ENCODE measurements around the gene AFF1. TPM values are rescaled to one million over a fixed set of nuclear protein-coding genes. Genes with fewer than 3 reads are reported as not detected.
A peak's percentile ranks its signal among the peaks of the same experiment; 100 is the strongest.

AFF1 gene
- total RNA-seq, 1 experiment from 2014 or later = 93.4 TPM

- POLR2A ChIA-PET = no interaction called here
- H3K9me3 Mint-ChIP-seq = no peaks in the 10 kb centered on the region
- TF ChIP-seq KAT7 (CRISPR knock-in tag; IDR thresholded peaks at IDR 0.05; ENCODE audit: borderline replicate concordance) (no peak), ZNF281 (CRISPR knock-in tag; IDR thresholded peaks at IDR 0.05) (no peak), SMAD4 (CRISPR knock-in tag; IDR thresholded peaks at IDR 0.05) (no peak), NFE2L1 (CRISPR knock-in tag; IDR thresholded peaks at IDR 0.05) (no peak), SMAD3 (CRISPR knock-in tag; IDR thresholded peaks at IDR 0.05; ENCODE audit: borderline replicate concordance) (no peak), AR (CRISPR knock-in tag; IDR thresholded peaks at IDR 0.05) (no peak), RORB (CRISPR knock-in tag; IDR thresholded peaks at IDR 0.05) (no peak), GABPB1 (CRISPR knock-in tag; IDR thresholded peaks at IDR 0.05) (no peak), ZNF138 (CRISPR knock-in tag; conservative IDR thresholded peaks at IDR 0.05) (no peak), PREB (CRISPR knock-in tag; IDR thresholded peaks at IDR 0.05; ENCODE audit: borderline replicate concordance) (no peak)
- ATAC-seq (no peak), DNase-seq (ENCODE audit: low spot score) (no peak)
- H3K36me3 Mint-ChIP-seq = no peaks in the 10 kb centered on the region
- H3K4me3 Mint-ChIP-seq = no peak overlapping the region
- peaks cover 82% of the 10 kb centered on the region for H3K4me1 Mint-ChIP-seq
- peak overlapping the region; percentile 96 for H3K27ac Mint-ChIP-seq
- no peaks in the 10 kb centered on the region for H3K27me3 Mint-ChIP-seq (ENCODE audit: low read depth)
- CTCF ChIA-PET = no interaction called here
These were observed 83.0 kb downstream of the AFF1 start for GRCh38 chr4:87017580-87018342.

GRCh38 chr4:87018753-87019152 is 83.9 kb downstream of the AFF1 start:
- no peaks in the 10 kb centered on the region for H3K27me3 Mint-ChIP-seq (ENCODE audit: low read depth)
- ATAC-seq (no peak), DNase-seq (ENCODE audit: low spot score) (no peak)
- H3K4me1 Mint-ChIP-seq = peaks cover 79% of the 10 kb centered on the region
- ChIA-PET CTCF (no interaction called here), POLR2A (no interaction called here)
- H3K4me3 Mint-ChIP-seq = no peak overlapping the region
- H3K9me3 Mint-ChIP-seq = no peaks in the 10 kb centered on the region
- no peak overlapping the region for H3K27ac Mint-ChIP-seq
- H3K36me3 Mint-ChIP-seq = no peaks in the 10 kb centered on the region
- no peak for TF ChIP-seq PREB (CRISPR knock-in tag; IDR thresholded peaks at IDR 0.05; ENCODE audit: borderline replicate concordance)
- TF ChIP-seq GRHL2 (CRISPR knock-in tag; IDR thresholded peaks at IDR 0.05; ENCODE audit: insufficient replicate concordance, severe bottlenecking) = no peak
- no peak for TF ChIP-seq ZBTB43 (CRISPR knock-in tag; IDR thresholded peaks at IDR 0.05)
- TF ChIP-seq TEAD1 (CRISPR knock-in tag; IDR thresholded peaks at IDR 0.05) = no peak
- TF ChIP-seq SMAD4 (CRISPR knock-in tag; IDR thresholded peaks at IDR 0.05) = no peak
- no peak for TF ChIP-seq ZNF263 (CRISPR knock-in tag; IDR thresholded peaks at IDR 0.05; ENCODE audit: low read depth)
- no peak for TF ChIP-seq HMGA2 (CRISPR knock-in tag; IDR thresholded peaks at IDR 0.05)
- TF ChIP-seq CDX4 (CRISPR knock-in tag; IDR thresholded peaks at IDR 0.05; ENCODE audit: borderline replicate concordance) = no peak
- no peak for TF ChIP-seq ZSCAN18 (CRISPR knock-in tag; IDR thresholded peaks at IDR 0.05)
- no peak for TF ChIP-seq HMGXB4 (CRISPR knock-in tag; IDR thresholded peaks at IDR 0.05)
- TF ChIP-seq E2F1 (CRISPR knock-in tag; IDR thresholded peaks at IDR 0.05) = no peak

Measured in WTC11 (cell line).